HG03175 (cell line): ENCODE data around the gene KCNIP1.

Experiments used
- ATAC-seq: cut with Tn5 transposase; IDR thresholded peaks from one replicate; pipeline ENCODE4 v1.9.1; 2021; ENCODE audit warnings: mild to moderate bottlenecking, moderate library complexity; ENCODE audit not compliant: unreplicated experiment

Gene KCNIP1

GRCh38 chr5:170508036-170508435 lies 4.2 kb downstream of the KCNIP1 start:
- ATAC-seq = no peak

DNA sequence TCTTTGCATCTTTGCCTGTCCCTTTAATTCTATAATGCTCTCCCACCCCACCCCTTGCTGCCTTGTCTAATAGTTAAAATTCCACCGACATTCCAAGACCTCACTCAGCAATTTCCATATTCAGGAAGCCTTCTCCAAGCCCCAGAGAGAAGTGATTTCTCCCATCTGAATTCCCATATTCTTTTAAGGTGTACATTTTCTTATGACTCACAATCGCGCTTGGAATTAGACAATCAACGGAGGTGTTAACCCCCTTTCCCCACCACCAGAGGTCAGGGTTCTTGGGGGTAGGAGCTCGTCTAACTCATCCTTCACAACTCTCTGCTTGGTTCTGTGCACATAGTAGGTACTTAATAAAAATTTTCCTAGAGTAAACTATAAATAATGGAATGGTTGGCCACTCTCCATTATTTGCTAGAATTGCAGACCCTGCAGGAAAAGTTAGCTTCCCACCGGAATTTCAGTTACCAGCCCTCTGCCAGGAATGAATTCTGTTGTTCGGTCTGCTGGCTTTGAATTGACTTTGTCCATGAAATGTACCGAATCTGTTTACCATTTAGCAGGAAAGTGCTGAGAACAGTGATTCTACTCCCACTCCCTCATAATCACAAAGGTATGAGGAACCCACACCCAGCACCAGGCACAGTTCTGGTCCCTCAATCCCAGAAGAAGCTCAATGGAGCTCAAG lies 5.0 kb downstream of the KCNIP1 start:
- ATAC-seq = no peak

DNA sequence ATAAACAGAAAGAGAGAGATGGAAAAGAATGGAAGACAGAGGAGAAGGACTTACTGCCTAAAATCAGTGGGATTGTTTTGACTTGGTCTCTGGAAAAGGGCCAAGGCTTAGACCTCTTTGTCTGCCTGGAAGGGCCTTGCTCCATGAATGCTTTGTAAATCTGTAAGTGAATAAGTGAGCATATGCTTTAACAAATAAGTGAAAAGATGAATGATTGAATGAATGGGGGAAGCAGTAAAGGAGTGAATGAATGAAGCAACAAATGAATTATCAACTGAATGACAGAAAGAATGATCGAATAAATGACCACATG lies 5.5 kb downstream of the KCNIP1 start:
- ATAC-seq = no peak

- ATAC-seq = no peak
Measured at GRCh38 chr5:170510126-170510525, 6.3 kb downstream of the KCNIP1 start.

- ATAC-seq = no peak
Measured at GRCh38 chr5:170510559-170510958, 6.7 kb downstream of the KCNIP1 start.

DNA sequence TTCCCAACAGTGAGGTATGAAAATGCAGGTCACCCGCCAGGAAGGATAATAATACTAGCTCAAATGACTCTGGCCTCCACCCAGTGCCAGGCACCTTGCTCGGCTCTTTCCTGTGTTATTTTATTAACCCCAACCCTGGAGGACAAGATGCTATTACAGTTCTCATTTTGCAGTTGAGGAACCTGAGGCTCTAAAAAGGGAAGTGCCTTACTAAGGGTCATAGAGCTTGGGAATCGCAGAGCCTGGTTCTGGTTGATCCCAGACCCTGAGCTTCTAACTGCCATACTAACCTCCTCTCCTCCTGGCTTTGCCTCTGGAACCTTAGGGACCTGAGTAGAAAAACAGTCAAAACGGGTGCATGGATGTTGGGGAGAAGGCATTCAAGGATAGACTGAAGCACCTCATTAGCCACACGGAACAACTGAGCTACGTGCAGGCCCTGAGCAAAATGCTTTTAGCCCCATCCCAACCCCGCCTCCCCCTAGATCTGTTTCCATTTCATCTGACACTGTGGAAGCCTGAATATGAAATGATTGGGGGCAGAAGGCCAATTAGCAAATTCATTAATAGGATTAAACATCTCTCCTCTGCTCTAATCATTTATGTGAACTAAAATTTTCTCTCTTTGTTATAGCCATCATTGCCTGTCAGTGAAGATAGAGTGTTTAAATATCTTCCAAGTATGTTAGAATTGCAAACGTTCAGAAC lies 7.9 kb downstream of the KCNIP1 start:
- no peak for ATAC-seq

DNA sequence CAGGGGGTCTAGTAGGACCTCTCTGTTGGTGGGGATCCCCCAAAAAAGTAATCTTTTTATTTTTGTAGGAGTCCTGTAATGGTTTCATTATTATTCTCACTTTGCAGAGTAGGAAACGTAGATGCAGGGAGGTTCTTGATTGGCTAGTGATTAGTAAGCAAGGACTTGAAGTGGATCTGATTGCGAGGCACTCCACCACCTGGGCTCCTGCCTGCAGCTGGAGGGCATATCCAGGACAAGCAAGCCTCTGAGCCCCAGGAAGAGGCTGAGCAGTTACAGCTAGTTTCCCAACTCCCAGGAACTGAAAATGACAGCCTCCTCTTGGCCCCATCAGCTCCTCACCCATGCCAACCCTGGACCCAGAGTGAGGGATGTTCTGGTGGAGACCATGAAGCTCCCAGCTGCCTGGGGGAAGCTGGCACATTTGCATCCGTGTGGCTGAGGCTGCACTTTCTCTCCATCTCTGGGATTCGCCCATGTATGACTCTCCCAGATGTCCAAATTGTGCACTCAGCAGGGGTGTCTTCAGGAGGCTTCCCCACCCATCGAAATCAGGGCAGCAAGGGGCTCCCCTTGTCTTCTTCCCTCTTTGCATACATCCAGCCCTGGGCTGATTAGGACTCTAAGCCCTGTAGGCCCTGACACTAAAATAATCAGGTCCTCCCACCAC lies 10.2 kb downstream of the KCNIP1 start:
- ATAC-seq = no peak

GRCh38 chr5:170517411-170517810 lies 13.6 kb downstream of the KCNIP1 start:
- ATAC-seq = no peak

DNA sequence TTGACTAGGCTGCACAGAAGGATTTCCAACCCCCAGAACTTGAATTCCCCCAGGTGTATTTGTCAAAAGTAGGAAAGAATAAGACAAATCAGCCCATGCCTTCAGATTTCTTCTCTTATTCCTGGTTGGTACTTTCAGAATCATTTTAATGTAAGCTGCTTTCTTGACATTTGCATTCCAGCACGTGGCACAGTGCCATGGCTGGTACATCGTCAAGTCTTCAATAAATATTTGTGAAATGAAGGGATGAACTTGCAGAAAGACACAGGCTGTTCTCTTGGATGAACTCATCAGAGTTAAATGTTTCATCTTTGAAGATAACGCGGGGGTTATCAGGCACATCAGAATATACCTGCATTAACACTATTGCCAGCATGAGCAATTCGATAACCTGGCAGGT lies 14.5 kb downstream of the KCNIP1 start:
- no peak for ATAC-seq

DNA sequence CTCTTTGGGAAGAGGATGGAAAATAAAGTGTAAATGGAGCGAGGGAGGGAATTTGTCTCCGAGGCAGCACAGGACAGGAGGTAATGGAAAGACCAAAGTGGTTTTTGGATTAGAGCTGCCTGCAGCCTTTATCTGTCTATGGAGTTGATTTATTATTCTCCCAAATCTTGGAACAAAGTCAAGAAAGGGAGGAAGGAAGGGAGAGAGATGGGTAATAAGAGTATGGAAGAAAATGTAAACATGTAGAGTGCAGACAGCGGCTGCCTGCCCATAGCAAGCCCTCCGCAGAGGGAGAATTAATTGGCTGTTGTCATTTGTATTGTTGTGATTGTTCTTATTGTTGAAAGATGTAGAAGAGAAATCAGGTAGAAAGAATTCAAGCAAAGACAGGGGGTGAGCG lies 15.7 kb downstream of the KCNIP1 start:
- no peak for ATAC-seq

- ATAC-seq = no peak
Measured at GRCh38 chr5:170520372-170520771, 16.6 kb downstream of the KCNIP1 start.

DNA sequence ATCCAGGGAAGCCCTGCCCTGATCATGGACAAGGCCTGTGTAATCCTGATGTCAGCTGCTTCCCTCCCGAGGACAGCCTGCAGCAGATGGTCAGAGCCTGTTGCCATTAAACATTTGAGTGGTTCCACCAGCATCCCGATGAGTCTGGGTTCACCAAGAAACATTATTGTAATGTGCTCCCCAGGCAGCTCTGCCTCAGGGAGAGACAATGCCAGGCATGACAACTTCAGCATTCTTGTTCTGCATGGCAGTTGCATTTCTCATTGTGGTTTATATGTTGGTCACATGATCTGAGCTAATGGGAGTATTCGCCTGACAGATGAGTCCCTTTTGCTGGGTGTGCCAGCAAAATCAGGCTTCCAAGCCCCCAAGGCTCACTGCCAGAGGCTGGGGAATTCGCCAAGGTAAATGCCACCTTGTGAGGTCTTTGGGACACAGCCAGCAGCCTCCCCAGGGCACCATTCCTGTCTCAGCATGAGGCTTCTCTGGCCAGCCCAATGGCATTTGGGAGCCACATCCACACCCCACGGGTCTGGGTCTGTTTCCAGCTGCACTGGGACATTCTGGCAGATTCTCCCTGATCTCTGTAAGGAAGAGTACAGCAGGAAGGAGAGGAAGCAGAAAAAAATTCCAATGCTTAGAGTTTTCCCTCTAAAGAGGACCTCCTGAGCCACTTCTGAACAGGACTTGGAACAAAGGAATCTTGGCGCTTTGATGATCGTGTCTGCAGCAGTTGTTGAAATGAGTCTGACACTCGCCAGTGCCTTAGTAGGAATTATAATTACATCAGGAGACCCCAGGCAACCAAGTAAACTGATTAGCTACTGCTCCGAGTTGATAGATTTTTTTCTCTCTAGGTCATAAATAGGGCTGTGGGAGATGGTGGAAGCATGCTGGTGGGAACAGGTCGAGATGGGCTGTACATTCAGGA lies 18.7 kb downstream of the KCNIP1 start:
- no peak for ATAC-seq

DNA sequence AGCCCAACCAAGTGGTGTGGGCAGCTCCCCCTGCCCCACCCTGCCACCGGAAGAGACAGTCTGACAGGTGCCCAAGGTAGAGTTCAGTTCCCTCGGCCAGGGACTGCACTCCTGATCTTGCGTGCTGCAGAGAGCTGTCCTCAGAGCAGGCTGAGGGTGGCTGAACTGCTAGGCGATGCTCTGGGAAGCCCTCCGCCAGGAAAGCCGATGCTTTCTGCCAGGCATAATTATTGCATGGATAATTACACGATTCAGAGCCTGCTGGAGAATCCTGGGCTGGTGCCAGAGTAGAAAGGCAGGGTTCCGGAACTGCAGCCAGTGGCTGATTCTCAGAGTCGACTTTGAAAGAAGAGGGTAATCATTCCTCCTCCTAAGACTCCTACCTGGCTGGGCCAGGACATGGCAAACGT lies 19.3 kb downstream of the KCNIP1 start:
- ATAC-seq = no peak

- no peak for ATAC-seq
Measured at GRCh38 chr5:170523830-170524229, 20.0 kb downstream of the KCNIP1 start.

- ATAC-seq = no peak
Measured at GRCh38 chr5:170524576-170524975, 20.8 kb downstream of the KCNIP1 start.

DNA sequence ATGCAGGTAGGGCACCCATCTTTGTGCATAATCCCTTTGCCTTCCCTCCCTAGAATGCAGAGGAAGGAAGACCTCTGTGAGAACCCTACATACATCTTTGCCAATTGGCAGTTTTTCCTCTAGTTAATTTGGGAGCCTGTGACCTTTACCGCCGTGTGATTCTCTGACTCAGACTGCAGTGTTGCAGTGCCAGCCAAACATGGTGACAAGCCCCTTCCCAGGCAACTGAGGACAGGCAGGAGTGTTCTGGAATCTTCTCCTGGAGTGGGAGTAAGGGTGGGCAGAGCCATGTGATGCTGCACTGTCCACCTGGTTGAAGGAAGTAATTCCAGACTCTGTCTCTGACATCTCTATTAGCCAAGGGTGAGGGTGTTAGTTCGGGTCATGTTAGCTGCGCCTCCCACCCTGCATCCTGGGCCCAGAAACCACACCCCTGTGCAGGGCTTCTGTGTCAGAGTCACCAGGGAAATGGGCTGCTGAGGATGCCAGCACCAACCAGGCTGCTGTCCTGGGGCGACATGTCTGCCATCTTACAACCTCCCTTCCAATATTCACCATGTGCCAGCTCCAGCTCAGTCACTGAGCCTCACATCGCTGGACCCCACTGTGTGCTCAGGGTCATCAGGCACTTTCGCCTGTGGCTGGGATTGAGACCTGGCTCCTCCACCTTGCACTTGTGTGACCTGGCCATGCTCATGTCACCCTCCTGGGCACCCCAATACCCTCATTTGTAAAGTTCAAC lies 21.8 kb downstream of the KCNIP1 start:
- no peak for ATAC-seq

DNA sequence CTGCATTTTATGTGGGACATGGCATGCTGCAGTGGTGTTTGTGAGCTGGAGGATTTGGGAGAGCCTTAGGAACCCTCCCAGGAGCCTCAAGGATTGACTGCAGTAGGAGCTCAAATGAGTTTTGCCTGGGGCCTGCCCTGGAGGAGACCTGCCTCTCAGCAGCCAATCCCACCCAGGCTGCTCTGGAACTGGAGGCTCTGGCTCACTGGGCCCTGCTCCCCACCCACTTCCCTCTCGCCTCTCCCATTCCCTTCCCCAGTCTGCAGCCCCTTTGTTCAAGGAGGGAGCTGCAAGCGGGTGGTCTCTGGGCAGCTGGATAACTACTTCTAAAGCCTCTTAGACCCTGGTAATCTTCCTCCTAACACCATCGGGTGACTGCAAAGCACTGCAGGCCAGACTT lies 24.2 kb downstream of the KCNIP1 start:
- no peak for ATAC-seq

DNA sequence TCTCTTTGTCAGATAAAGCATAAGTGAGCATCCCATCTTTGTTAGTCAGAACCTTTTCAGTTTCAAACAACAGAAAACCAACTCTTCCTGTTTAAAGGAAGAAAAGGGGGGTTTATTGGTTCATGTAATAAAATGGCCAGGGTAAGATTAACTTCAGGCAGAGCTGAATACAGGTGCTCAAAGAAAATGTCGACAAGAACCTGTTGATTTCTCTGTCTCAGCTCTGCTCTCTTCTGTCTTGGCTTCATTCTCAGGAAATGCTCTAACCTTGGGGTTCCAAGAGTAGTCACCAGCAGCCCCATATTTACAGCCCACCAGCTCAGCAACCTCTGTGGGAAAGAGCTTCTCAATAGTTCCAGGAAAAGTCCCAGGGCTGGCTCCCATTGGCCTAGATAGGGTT lies 25.2 kb downstream of the KCNIP1 start:
- no peak for ATAC-seq

DNA sequence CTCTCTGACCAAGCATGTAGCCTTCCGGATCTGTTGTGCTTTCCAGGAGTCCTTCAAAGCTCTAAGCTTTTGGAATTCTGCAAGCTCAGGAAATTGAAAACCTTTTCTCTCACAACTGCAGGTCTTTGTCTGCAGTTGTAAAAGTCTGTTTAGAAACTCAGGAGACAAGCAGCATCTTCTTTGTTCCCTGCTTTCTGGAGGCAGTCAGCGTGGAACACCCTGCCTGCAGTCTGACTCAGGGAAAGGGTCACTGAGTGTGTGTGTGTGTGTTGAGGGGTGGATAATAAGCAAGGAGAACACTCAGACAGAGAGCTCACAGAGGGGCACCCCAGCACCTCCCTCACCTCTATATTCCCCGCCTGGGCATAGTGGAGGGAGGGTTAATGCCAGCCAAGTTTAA lies 29.1 kb downstream of the KCNIP1 start:
- ATAC-seq = no peak

DNA sequence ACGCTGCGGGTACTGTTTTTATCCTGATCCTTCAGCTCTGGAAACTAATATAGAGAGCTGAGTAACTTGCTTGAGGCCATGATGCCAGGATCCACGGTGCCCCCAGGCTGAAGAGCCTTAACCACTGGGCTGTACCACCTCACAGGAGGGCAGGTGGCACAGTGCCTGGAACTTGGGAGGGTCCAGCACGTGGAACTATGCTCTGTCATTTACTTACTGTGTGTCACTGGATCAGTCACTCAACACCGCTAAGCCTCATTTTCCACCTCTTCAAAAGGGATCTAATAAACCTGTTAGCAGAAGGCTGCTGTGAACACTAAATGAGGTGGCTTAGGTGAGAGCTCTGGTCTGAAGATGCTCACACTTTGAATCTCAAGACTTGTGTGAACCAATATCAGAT lies 29.6 kb downstream of the KCNIP1 start:
- no peak for ATAC-seq

GRCh38 chr5:170534177-170534576 lies 30.4 kb downstream of the KCNIP1 start:
- ATAC-seq = no peak
